Smooth muscle cell (in vitro differentiated cells): ENCODE measurements around the gene DAZL. TPM values are rescaled to one million over a fixed set of nuclear protein-coding genes. Genes with fewer than 3 reads are reported as not detected.

Source experiments
- DNase-seq: peaks from one replicate; lab custom pipeline; 2025; ENCODE audit not compliant: unreplicated experiment; lab: John Stamatoyannopoulos, UW
- H2AFZ ChIP-seq: fragments of 200-600 bp; sonication (generic); 2 replicates; pipeline ENCODE4 v1.6.0; 2016; ENCODE audit warnings: antibody characterized with exemption, low read depth, mild to moderate bottlenecking
- H3F3A ChIP-seq: fragments of 200-600 bp; sonication (generic); 2 replicates; pipeline ENCODE4 v1.6.0; 2017; ENCODE audit warnings: antibody characterized with exemption, low read depth
- H3K27ac ChIP-seq: fragments of 200-600 bp; sonication (generic); 2 replicates; pipeline ENCODE4 v1.5.1; 2016; ENCODE audit warnings: low read depth, mild to moderate bottlenecking
- H3K27me3 ChIP-seq: fragments of 200-600 bp; sonication (generic); 2 replicates; pipeline ENCODE4 v1.6.1; 2016; ENCODE audit warnings: low read depth, mild to moderate bottlenecking
- H3K36me3 ChIP-seq: fragments of 200-600 bp; sonication (generic); 2 replicates; pipeline ENCODE4 v1.5.1; 2016; ENCODE audit warnings: low read depth
- H3K4me1 ChIP-seq: fragments of 200-600 bp; sonication (generic); 2 replicates; pipeline ENCODE4 v1.5.1; 2016; ENCODE audit warnings: low read depth
- H3K4me2 ChIP-seq: fragments of 200-600 bp; sonication (generic); 2 replicates; pipeline ENCODE4 v1.6.0; 2016; ENCODE audit warnings: mild to moderate bottlenecking
- H3K4me3 ChIP-seq: fragments of 200-600 bp; sonication (generic); 2 replicates; pipeline ENCODE4 v1.5.1; 2016; ENCODE audit warnings: mild to moderate bottlenecking
- H3K79me2 ChIP-seq: fragments of 200-600 bp; sonication (generic); 2 replicates; pipeline ENCODE4 v1.6.0; 2016; ENCODE audit warnings: low read depth, mild to moderate bottlenecking
- H3K9ac ChIP-seq: fragments of 200-600 bp; sonication (generic); 2 replicates; pipeline ENCODE4 v1.6.0; 2016; ENCODE audit warnings: low read depth
- H3K9me3 ChIP-seq: fragments of 200-600 bp; sonication (generic); replicated peaks from 2 replicates; pipeline ENCODE4 v1.5.1; 2016; ENCODE audit warnings: low read depth
- H4K20me1 ChIP-seq: fragments of 200-600 bp; sonication (generic); 2 replicates; pipeline ENCODE4 v1.6.0; 2016; ENCODE audit warnings: low read depth
- WGBS: methylation state at CpG from one replicate; pipeline ENCODE4 v1.1.7; 2016; ENCODE audit warnings: low lambda C conversion rate; 5-methylcytosine and 5-hydroxymethylcytosine counted together
- polyA plus RNA-seq: library from polyadenylated mRNA; unstranded; fragments of >200 nt; fragmentation: Nextera tagmentation; extraction: Ambion mirVana; gene quantifications from 2 replicates; pipeline ENCODE4 v1.2.1, GENCODE V29; 2016
- total RNA-seq: library from RNA; depleted of rRNA; stranded (reverse); fragments of >200 nt; gene quantifications from 2 replicates; pipeline ENCODE4 v1.2.3, GENCODE V29; 2014
- TF ChIP-seq, protein P1 (sequence below): fragments of 200-600 bp; sonication (generic); IDR thresholded peaks from 2 replicates; pipeline ENCODE4 v1.5.1; 2017; ENCODE audit warnings: borderline replicate concordance, mild to moderate bottlenecking, antibody characterized with exemption; ENCODE audit not compliant: insufficient read depth, poor library complexity, severe bottlenecking

The DAZL gene
- total and polyA plus RNA-seq, 2 experiments from 2014 or later, result not detected

GRCh38 chr3:16589120-16589519 lies 16.1 kb downstream of the DAZL start:
- Histone ChIP-seq H3K9me3 (no peaks in the 10 kb centered on the region), H3F3A (no peaks in the 10 kb centered on the region), H3K79me2 (no peaks in the 10 kb centered on the region), H2AFZ (no peak overlapping the region), H3K36me3 (no peaks in the 10 kb centered on the region), H3K4me3 (no peak overlapping the region), H3K9ac (no peak overlapping the region), H3K4me2 (no peak overlapping the region), H3K4me1 (no peaks in the 10 kb centered on the region), H4K20me1 (no peaks in the 10 kb centered on the region), H3K27ac (no peak overlapping the region), H3K27me3 (no peaks in the 10 kb centered on the region)
- no peak for DNase-seq
- 95% methylated on average over 1 of the region's 1 CpG for WGBS
- TF ChIP-seq, protein P1, sequence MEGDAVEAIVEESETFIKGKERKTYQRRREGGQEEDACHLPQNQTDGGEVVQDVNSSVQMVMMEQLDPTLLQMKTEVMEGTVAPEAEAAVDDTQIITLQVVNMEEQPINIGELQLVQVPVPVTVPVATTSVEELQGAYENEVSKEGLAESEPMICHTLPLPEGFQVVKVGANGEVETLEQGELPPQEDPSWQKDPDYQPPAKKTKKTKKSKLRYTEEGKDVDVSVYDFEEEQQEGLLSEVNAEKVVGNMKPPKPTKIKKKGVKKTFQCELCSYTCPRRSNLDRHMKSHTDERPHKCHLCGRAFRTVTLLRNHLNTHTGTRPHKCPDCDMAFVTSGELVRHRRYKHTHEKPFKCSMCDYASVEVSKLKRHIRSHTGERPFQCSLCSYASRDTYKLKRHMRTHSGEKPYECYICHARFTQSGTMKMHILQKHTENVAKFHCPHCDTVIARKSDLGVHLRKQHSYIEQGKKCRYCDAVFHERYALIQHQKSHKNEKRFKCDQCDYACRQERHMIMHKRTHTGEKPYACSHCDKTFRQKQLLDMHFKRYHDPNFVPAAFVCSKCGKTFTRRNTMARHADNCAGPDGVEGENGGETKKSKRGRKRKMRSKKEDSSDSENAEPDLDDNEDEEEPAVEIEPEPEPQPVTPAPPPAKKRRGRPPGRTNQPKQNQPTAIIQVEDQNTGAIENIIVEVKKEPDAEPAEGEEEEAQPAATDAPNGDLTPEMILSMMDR, result no peak

GRCh38 chr3:16587681-16588060 lies 17.6 kb downstream of the DAZL start:
- H3K4me2 ChIP-seq, result no peak overlapping the region
- H2AFZ ChIP-seq, result no peak overlapping the region

DNA sequence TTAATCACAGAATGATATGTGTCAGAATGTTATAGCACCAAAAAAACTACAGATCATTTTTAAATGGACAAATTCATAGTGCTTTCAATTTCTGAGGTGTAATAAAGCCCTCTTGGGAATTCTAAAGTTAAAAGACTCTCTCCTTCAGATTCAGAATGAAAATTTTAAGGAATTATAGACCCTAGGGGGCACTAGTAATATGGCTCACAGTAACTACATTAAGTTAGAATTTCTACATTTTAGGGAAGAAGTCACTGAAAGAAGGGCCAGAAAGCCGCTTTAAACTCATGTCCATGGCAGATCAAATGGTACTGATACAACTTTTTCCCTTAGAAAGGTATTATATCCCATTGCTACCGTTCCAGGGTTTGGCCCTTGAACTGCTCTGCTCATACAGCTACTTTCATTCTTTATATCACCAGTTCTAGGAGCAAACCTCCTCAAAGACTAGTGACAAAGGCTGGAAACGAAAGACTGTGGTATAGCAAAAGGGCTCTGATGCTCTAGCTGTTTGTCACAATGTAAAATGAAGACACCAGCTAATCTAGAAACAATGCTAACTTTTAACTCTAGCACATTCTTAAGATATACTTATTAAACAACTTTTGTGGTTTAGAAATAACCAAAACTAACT lies 18.1 kb downstream of the DAZL start:
- Histone ChIP-seq H3K79me2 (no peaks in the 10 kb centered on the region), H3K27me3 (no peaks in the 10 kb centered on the region), H3F3A (no peaks in the 10 kb centered on the region), H3K4me3 (no peak overlapping the region), H2AFZ (no peak overlapping the region), H3K4me2 (no peak overlapping the region), H3K27ac (no peak overlapping the region), H3K36me3 (no peaks in the 10 kb centered on the region), H3K9ac (no peak overlapping the region), H3K4me1 (no peaks in the 10 kb centered on the region), H4K20me1 (no peaks in the 10 kb centered on the region), H3K9me3 (no peaks in the 10 kb centered on the region)
- WGBS, result 87% methylated on average over 3 of the region's 3 CpGs
- TF ChIP-seq, protein P1, result no peak
- no peak for DNase-seq

More at GRCh38 chr3:16587681-16588060, 17.6 kb downstream of the DAZL start:
- H3K27me3 ChIP-seq, result no peaks in the 10 kb centered on the region
- TF ChIP-seq, protein P1, result no peak
- H3K9me3 ChIP-seq, result no peaks in the 10 kb centered on the region
- H3K79me2 ChIP-seq, result no peaks in the 10 kb centered on the region
- no peaks in the 10 kb centered on the region for H3F3A ChIP-seq
- H3K36me3 ChIP-seq, result no peaks in the 10 kb centered on the region
- H4K20me1 ChIP-seq, result no peaks in the 10 kb centered on the region
- H3K4me1 ChIP-seq, result no peaks in the 10 kb centered on the region
- no peak for DNase-seq
- no peak overlapping the region for H3K9ac ChIP-seq
- H3K27ac ChIP-seq, result no peak overlapping the region
- no peak overlapping the region for H3K4me3 ChIP-seq

DNA sequence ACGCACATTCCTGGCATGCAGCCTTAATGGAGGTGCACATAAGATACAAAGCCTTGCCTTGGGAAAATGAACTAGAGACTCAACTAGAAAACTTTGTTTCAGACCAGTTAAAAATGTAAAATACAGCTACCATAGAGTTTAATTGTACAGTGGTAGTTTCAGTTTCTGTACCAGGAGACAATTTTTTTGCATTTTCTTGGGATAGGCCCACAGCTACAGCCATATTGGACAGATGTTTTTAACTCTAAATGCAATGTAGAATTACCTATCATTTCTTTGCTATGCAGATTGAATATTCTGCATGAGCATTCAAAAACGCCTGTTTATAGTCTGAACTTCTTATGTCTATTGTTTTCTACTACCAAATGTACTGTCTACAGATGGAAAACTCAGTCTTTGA lies 20.3 kb downstream of the DAZL start:
- Histone ChIP-seq H3K9me3 (no peaks in the 10 kb centered on the region), H3F3A (no peaks in the 10 kb centered on the region), H3K27me3 (no peaks in the 10 kb centered on the region), H3K9ac (no peak overlapping the region), H3K79me2 (no peaks in the 10 kb centered on the region), H3K27ac (no peak overlapping the region), H3K4me2 (no peak overlapping the region), H3K36me3 (no peaks in the 10 kb centered on the region), H3K4me3 (no peak overlapping the region), H2AFZ (no peak overlapping the region), H4K20me1 (no peaks in the 10 kb centered on the region), H3K4me1 (no peaks in the 10 kb centered on the region)
- DNase-seq, result no peak
- whole genome bisulfite sequencing, result 85% methylated on average over 2 of the region's 2 CpGs
- TF ChIP-seq, protein P1, result no peak
